ENCODE data around the gene FUZ. TPM values are rescaled to one million over a fixed set of nuclear protein-coding genes. Genes with fewer than 3 reads are reported as not detected.

The FUZ gene
- total and polyA plus RNA-seq, 2 experiments from 2014 or later, result 19.5 to 20.4 TPM

GRCh38 chr19:49799798-49800376 lies 13.2 kb downstream of the FUZ start:
- Histone ChIP-seq H3K27ac (no peak overlapping the region), H3K4me2 (no peak overlapping the region), H3K9me2 (replicated peaks; ENCODE audit: insufficient read depth) (no peaks in the 10 kb centered on the region), H3K9me3 (ENCODE audit: low read depth) (no peaks in the 10 kb centered on the region), H3K4me1 (ENCODE audit: insufficient read depth) (no peaks in the 10 kb centered on the region), H4K20me1 (ENCODE audit: insufficient read depth, poor library complexity, severe bottlenecking) (no peaks in the 10 kb centered on the region), H3K79me2 (no peaks in the 10 kb centered on the region), H3K27me3 (no peaks in the 10 kb centered on the region), H3K4me3 (no peak overlapping the region), H3K36me3 (replicated peaks; ENCODE audit: insufficient read depth, low read depth) (no peaks in the 10 kb centered on the region), H2AFZ (no peak overlapping the region)
- TF ChIP-seq EZH2 (IDR thresholded peaks at IDR 0.05; ENCODE audit: borderline replicate concordance) (no peak), EZH2phosphoT487 (IDR thresholded peaks at IDR 0.05; ENCODE audit: low read depth, severe bottlenecking, unreplicated experiment) (no peak), CTCF (IDR thresholded peaks at IDR 0.05; ENCODE audit: poor library complexity) (no peak)
- no peak for DNase-seq (ENCODE audit: low spot score)
- WGBS (ENCODE audit: low lambda C conversion rate, missing lambda C conversion rate), result 97% methylated on average over 25 of the region's 25 CpGs

- no peaks in the 10 kb centered on the region for H3K9me2 ChIP-seq (replicated peaks; ENCODE audit: insufficient read depth)
- H3K27ac ChIP-seq, result no peak overlapping the region
- no peaks in the 10 kb centered on the region for H3K36me3 ChIP-seq (replicated peaks; ENCODE audit: insufficient read depth, low read depth)
- H3K79me2 ChIP-seq, result no peaks in the 10 kb centered on the region
- H3K4me1 ChIP-seq (ENCODE audit: insufficient read depth), result no peaks in the 10 kb centered on the region
- H3K4me2 ChIP-seq, result no peak overlapping the region
- no peak for DNase-seq (ENCODE audit: low spot score)
- H2AFZ ChIP-seq, result no peak overlapping the region
- no peaks in the 10 kb centered on the region for H4K20me1 ChIP-seq (ENCODE audit: insufficient read depth, poor library complexity, severe bottlenecking)
- no peaks in the 10 kb centered on the region for H3K27me3 ChIP-seq
- H3K9me3 ChIP-seq (ENCODE audit: low read depth), result no peaks in the 10 kb centered on the region
- 96% methylated on average over 28 of the region's 28 CpGs for WGBS (ENCODE audit: low lambda C conversion rate, missing lambda C conversion rate)
- H3K4me3 ChIP-seq, result no peak overlapping the region
- TF ChIP-seq EZH2phosphoT487 (IDR thresholded peaks at IDR 0.05; ENCODE audit: low read depth, severe bottlenecking, unreplicated experiment), result no peak
- TF ChIP-seq CTCF (IDR thresholded peaks at IDR 0.05; ENCODE audit: poor library complexity), result no peak
- no peak for TF ChIP-seq EZH2 (IDR thresholded peaks at IDR 0.05; ENCODE audit: borderline replicate concordance)
Observed at GRCh38 chr19:49799271-49799797, 13.8 kb downstream of the FUZ start.

- H3K79me2 ChIP-seq, result no peaks in the 10 kb centered on the region
- no peak overlapping the region for H3K4me3 ChIP-seq
- no peaks in the 10 kb centered on the region for H3K9me3 ChIP-seq (ENCODE audit: low read depth)
- H4K20me1 ChIP-seq (ENCODE audit: insufficient read depth, poor library complexity, severe bottlenecking), result no peaks in the 10 kb centered on the region
- no peaks in the 10 kb centered on the region for H3K27me3 ChIP-seq
- TF ChIP-seq EZH2phosphoT487 (IDR thresholded peaks at IDR 0.05; ENCODE audit: low read depth, severe bottlenecking, unreplicated experiment), result no peak
- TF ChIP-seq CTCF (IDR thresholded peaks at IDR 0.05; ENCODE audit: poor library complexity), result no peak
- no peak for TF ChIP-seq EZH2 (IDR thresholded peaks at IDR 0.05; ENCODE audit: borderline replicate concordance)
- no peaks in the 10 kb centered on the region for H3K9me2 ChIP-seq (replicated peaks; ENCODE audit: insufficient read depth)
- no peak overlapping the region for H3K4me2 ChIP-seq
- H3K4me1 ChIP-seq (ENCODE audit: insufficient read depth), result no peaks in the 10 kb centered on the region
- no peak overlapping the region for H2AFZ ChIP-seq
- no peak overlapping the region for H3K27ac ChIP-seq
- WGBS (ENCODE audit: low lambda C conversion rate, missing lambda C conversion rate), result 94% methylated on average over 11 of the region's 11 CpGs
- no peak for DNase-seq (ENCODE audit: low spot score)
- no peaks in the 10 kb centered on the region for H3K36me3 ChIP-seq (replicated peaks; ENCODE audit: insufficient read depth, low read depth)
Observed at GRCh38 chr19:49798574-49798973, 14.5 kb downstream of the FUZ start.
